Endothelial cell of umbilical vein (primary cell): ENCODE data around the gene INSC. TPM values are rescaled to one million over a fixed set of nuclear protein-coding genes. Genes with fewer than 3 reads are reported as not detected.

Source experiments
- BruUV-seq: library from RNA; stranded (reverse); fragments of 400-500 nt; replicated peaks from 2 replicates; lab custom pipeline; 2021; lab: Mats Ljungman, UMichigan
- CTCF ChIA-PET: fragments of 300-600, 350-600 bp; sonication (Branson Sonifier 250); formaldehyde crosslinking; loops from one replicate; lab custom pipeline; 2021; ENCODE audit warnings: antibody characterized with exemption, inconsistent platforms; lab: Charles Lee
- POLR2A ChIA-PET: fragments of 300-600, 350-600 bp; sonication (Branson Sonifier 250); formaldehyde crosslinking; loops from one replicate; lab custom pipeline; 2021; ENCODE audit warnings: antibody characterized with exemption, inconsistent platforms; lab: Charles Lee
- DNase-seq: peaks from one replicate; pipeline ENCODE4 v3.0.0-alpha.2; 2011; ENCODE audit warnings: low read depth, low spot score
- FAIRE-seq: peaks from 2 replicates; lab custom pipeline; 2011; peaks lifted over from hg19 to GRCh38; lab: Jason Lieb, UNC
- H2AFZ ChIP-seq: 2 replicates; pipeline ENCODE4 v1.6.0; 2012; ENCODE audit warnings: low read depth, low read length, control low read depth, inconsistent platforms
- H3K27ac ChIP-seq: 2 replicates; pipeline ENCODE4 v1.5.1; 2011; ENCODE audit warnings: low read depth, mild to moderate bottlenecking, control low read depth, low read length, moderate library complexity; ENCODE audit not compliant: insufficient read depth
- H3K27me3 ChIP-seq, 2 experiments: 2 replicates each; pipeline versions ENCODE4 v1.6.0 to v1.6.1; 2011; ENCODE audit warnings: low read length in 2 of 2, mixed read lengths in 1 of 2; ENCODE audit not compliant: control insufficient read depth in 2 of 2, insufficient read depth in 2 of 2
- H3K36me3 ChIP-seq, 2 experiments: 2 replicates in 1 of 2; 3 replicates in 1 of 2; pipeline ENCODE4 v1.5.1; 2011; ENCODE audit warnings: low read length in 2 of 2, mild to moderate bottlenecking in 1 of 2, moderate library complexity in 1 of 2; ENCODE audit not compliant: control insufficient read depth in 2 of 2, insufficient read depth in 2 of 2; ENCODE audit errors: extremely low read depth in 1 of 2
- H3K4me1 ChIP-seq: 3 replicates; pipeline ENCODE4 v1.5.1; 2011; ENCODE audit warnings: mild to moderate bottlenecking, low read length; ENCODE audit not compliant: control insufficient read depth, insufficient read depth; ENCODE audit errors: extremely low read depth
- H3K4me2 ChIP-seq: 2 replicates; pipeline ENCODE4 v1.6.1; 2011; ENCODE audit warnings: low read length, control low read depth, mixed read lengths; ENCODE audit not compliant: insufficient read depth
- H3K4me3 ChIP-seq, 3 experiments: fragments of 200-600 bp in 1 of 3; sonication (generic), shearing (Covaris generic) in 1 of 3; replicated peaks in 1 of 3; 2 replicates each; pipeline ENCODE4 v1.5.1; 2011 to 2016; ENCODE audit warnings: control low read depth in 3 of 3, low read length in 3 of 3, mild to moderate bottlenecking in 2 of 3, inconsistent platforms in 1 of 3, low read depth in 1 of 3, moderate library complexity in 1 of 3; ENCODE audit not compliant: insufficient read depth in 1 of 3
- H3K79me2 ChIP-seq: 2 replicates; pipeline ENCODE4 v1.6.0; 2012; ENCODE audit warnings: low read length, inconsistent platforms; ENCODE audit not compliant: control insufficient read depth, insufficient read depth
- H3K9ac ChIP-seq: replicated peaks from 2 replicates; pipeline ENCODE3; 2011; ENCODE audit warnings: low read length, control low read depth; ENCODE audit not compliant: insufficient read depth; ENCODE audit errors: extremely low read depth
- H3K9me1 ChIP-seq: replicated peaks from 3 replicates; pipeline ENCODE4 v1.6.0; 2011; ENCODE audit warnings: mild to moderate bottlenecking, low read length; ENCODE audit not compliant: control insufficient read depth, insufficient read depth; ENCODE audit errors: extremely low read depth
- H3K9me3 ChIP-seq: replicated peaks from 2 replicates; pipeline ENCODE4 v1.5.1; 2012; ENCODE audit warnings: low read length, inconsistent platforms; ENCODE audit not compliant: control insufficient read depth, insufficient read depth
- H4K20me1 ChIP-seq: replicated peaks from 2 replicates; pipeline ENCODE3; 2011; ENCODE audit warnings: mild to moderate bottlenecking, low read length; ENCODE audit not compliant: control insufficient read depth, insufficient read depth; ENCODE audit errors: extremely low read depth
- EZH2 ChIP-seq: IDR thresholded peaks from 2 replicates; pipeline ENCODE4 v1.6.1; 2012; ENCODE audit warnings: borderline replicate concordance, low read depth, mild to moderate bottlenecking, moderate library complexity, low read length, inconsistent platforms; ENCODE audit not compliant: severe bottlenecking
- FOS ChIP-seq: IDR thresholded peaks from 2 replicates; pipeline ENCODE4 v1.6.1; 2011; ENCODE audit warnings: mild to moderate bottlenecking, low read length, moderate library complexity, borderline replicate concordance; ENCODE audit not compliant: insufficient read depth
- GATA2 ChIP-seq: IDR thresholded peaks from 2 replicates; pipeline ENCODE4 v1.7.0; 2011; ENCODE audit warnings: low read depth, mild to moderate bottlenecking, moderate library complexity, mixed read lengths, low read length; ENCODE audit not compliant: insufficient read length, insufficient read depth
- JUN ChIP-seq: IDR thresholded peaks from 2 replicates; pipeline ENCODE4 v1.6.1; 2011; ENCODE audit warnings: borderline replicate concordance, low read depth; ENCODE audit not compliant: insufficient read length, insufficient read depth
- MAX ChIP-seq: IDR thresholded peaks from 2 replicates; pipeline ENCODE4 v1.6.1; 2011; ENCODE audit not compliant: insufficient read depth, insufficient read length
- MYC ChIP-seq: IDR thresholded peaks from one replicate; pipeline ENCODE4 v1.6.1; 2011; ENCODE audit warnings: mild to moderate bottlenecking, low read depth, low read length
- POLR2A ChIP-seq: IDR thresholded peaks from 2 replicates; pipeline ENCODE4 v1.6.1; 2012; ENCODE audit warnings: low read depth, mild to moderate bottlenecking, control low read depth, low read length
- POLR2AphosphoS5 ChIP-seq: IDR thresholded peaks from 2 replicates; pipeline ENCODE4 v1.6.1; 2012; ENCODE audit warnings: low read depth, mild to moderate bottlenecking, control low read depth, low read length, moderate library complexity; ENCODE audit not compliant: insufficient read depth
- dilution Hi-C: fragments of 300-500 bp; cut with MboI; formaldehyde crosslinking; loops from one replicate; pipeline ENCODE4 v1.15.0; 2019; ENCODE audit warnings: low sequenced_read_pairs; ENCODE audit not compliant: extremely low pct_ligation_motif_present
- intact Hi-C: fragments of 100-400 bp; cut with micrococcal nuclease; formaldehyde crosslinking; loops from one replicate; pipeline ENCODE4 v1.10.0; 2022
- polyA plus RNA-seq, 4 experiments: library from polyadenylated mRNA; depleted of rRNA in 3 of 4; stranded (reverse) in 3 of 4; unstranded in 1 of 4; fragments of >200 nt; gene quantifications; 2 replicates each; pipeline versions ENCODE4 v1.2.1 to v1.2.3, GENCODE V29; 2011 to 2012; ENCODE audit warnings: missing spikeins in 1 of 4
- total RNA-seq: library from RNA; stranded (reverse); gene quantifications from 2 replicates; pipeline ENCODE4 v1.2.3, GENCODE V29; 2021
- TF ChIP-seq, protein P1 (sequence below), 2 donors: IDR thresholded peaks; 1 replicate in 1 of 2; 2 replicates in 1 of 2; pipeline ENCODE4 v1.5.1; 2011; ENCODE audit warnings: low read length in 2 of 2, mild to moderate bottlenecking in 2 of 2, moderate library complexity in 2 of 2, control low read depth in 1 of 2, inconsistent platforms in 1 of 2, low read depth in 1 of 2; ENCODE audit not compliant: insufficient read depth in 1 of 2; ENCODE audit errors: extremely low read depth in 1 of 2

INSC gene
- total and polyA plus RNA-seq, 2 donors (not counting 3 experiments of a cell fraction or from before 2014, with no cell fraction given) = not detected

- intact Hi-C loops (no loop called here), dilution Hi-C loops (no loop called here)
- Histone ChIP-seq H3K4me3 (no peak overlapping the region), H3K9ac (no peak overlapping the region), H3K36me3 (no peaks in the 10 kb centered on the region), H3K9me1 (no peaks in the 10 kb centered on the region), H2AFZ (no peak overlapping the region), H3K4me2 (no peak overlapping the region), H3K79me2 (no peaks in the 10 kb centered on the region), H3K27ac (no peak overlapping the region), H4K20me1 (no peaks in the 10 kb centered on the region), H3K9me3 (no peaks in the 10 kb centered on the region), H3K4me1 (no peaks in the 10 kb centered on the region), H3K27me3 (no peaks in the 10 kb centered on the region)
- CTCF ChIA-PET = interaction anchor here (1.2 kb wide), 1 partner anchor 15 kb away, joined by 6 read pairs; no protein-coding TSS in a partner anchor
- TF ChIP-seq POLR2AphosphoS5 = no peak
- no peak for TF ChIP-seq MAX
- no peak for TF ChIP-seq MYC
- TF ChIP-seq FOS = no peak
- POLR2A ChIA-PET = no interaction called here
- FAIRE-seq (no peak), DNase-seq (no peak)
- BruUV-seq = no TSS peak
Observed at GRCh38 chr11:15115686-15116085, 963 bp downstream of the INSC start.

DNA sequence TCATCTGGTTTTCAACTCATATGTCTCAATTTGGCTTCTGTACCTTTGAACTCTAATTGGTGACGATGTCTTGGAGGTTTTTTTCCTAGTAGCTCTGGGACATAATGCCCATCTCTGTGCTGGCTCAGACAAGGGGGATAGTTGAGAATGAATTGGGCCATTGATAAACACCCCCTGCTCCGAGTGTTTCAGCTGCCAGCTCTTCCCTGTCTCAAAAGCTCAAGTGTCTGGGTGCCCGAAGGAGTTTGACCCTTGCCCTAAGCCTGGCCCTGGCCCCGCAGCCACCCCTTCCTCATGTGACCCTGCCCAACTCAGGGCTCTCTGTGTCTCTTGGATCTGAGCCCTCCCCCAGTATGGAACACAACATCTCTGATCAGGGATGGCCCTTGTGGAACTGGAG, 3.0 kb downstream of the INSC start:
- H3K4me3 ChIP-seq = no peak overlapping the region
- H4K20me1 ChIP-seq = no peaks in the 10 kb centered on the region
- no peak overlapping the region for H3K4me2 ChIP-seq
- H3K9me1 ChIP-seq = no peaks in the 10 kb centered on the region
- TF ChIP-seq EZH2 (no peak), FOS (no peak), MAX (no peak), POLR2A (no peak), JUN (no peak), GATA2 (no peak), MYC (no peak), POLR2AphosphoS5 (no peak)
- TF ChIP-seq, protein P1, sequence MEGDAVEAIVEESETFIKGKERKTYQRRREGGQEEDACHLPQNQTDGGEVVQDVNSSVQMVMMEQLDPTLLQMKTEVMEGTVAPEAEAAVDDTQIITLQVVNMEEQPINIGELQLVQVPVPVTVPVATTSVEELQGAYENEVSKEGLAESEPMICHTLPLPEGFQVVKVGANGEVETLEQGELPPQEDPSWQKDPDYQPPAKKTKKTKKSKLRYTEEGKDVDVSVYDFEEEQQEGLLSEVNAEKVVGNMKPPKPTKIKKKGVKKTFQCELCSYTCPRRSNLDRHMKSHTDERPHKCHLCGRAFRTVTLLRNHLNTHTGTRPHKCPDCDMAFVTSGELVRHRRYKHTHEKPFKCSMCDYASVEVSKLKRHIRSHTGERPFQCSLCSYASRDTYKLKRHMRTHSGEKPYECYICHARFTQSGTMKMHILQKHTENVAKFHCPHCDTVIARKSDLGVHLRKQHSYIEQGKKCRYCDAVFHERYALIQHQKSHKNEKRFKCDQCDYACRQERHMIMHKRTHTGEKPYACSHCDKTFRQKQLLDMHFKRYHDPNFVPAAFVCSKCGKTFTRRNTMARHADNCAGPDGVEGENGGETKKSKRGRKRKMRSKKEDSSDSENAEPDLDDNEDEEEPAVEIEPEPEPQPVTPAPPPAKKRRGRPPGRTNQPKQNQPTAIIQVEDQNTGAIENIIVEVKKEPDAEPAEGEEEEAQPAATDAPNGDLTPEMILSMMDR (IDR thresholded peaks at IDR 0.05; ENCODE audit: extremely low read depth in 1 of 2, insufficient read depth in 1 of 2, low read depth in 1 of 2, low read length in 2 of 2) = no peak
- H3K9me3 ChIP-seq = no peaks in the 10 kb centered on the region
- CTCF ChIA-PET = interaction anchor here (1.2 to 1.5 kb wide), 2 partner anchors 12 to 17 kb away, joined by 3 read pairs; no protein-coding TSS in a partner anchor
- H2AFZ ChIP-seq = no peak overlapping the region
- no TSS peak for BruUV-seq
- no peaks in the 10 kb centered on the region for H3K79me2 ChIP-seq
- no peaks in the 10 kb centered on the region for H3K4me1 ChIP-seq
- POLR2A ChIA-PET = no interaction called here
- H3K9ac ChIP-seq = no peak overlapping the region
- DNase-seq = no peak
- H3K36me3 ChIP-seq = no peaks in the 10 kb centered on the region
- no peaks in the 10 kb centered on the region for H3K27me3 ChIP-seq
- intact Hi-C loops (no loop called here), dilution Hi-C loops (no loop called here)
- FAIRE-seq = no peak
- H3K27ac ChIP-seq = no peak overlapping the region
